Uterus (tissue), 2 donors: ENCODE results near the gene ADGRG6.

Experiments used
- CTCF ChIP-seq, 4 experiments: fragments of 200-600 bp in 2 of 4; fragments of 450-650 bp in 2 of 4; sonication (generic) in 2 of 4; IDR thresholded peaks; one replicate each; pipeline ENCODE4 v1.5.1; 2016 to 2019; ENCODE audit warnings: antibody characterized with exemption in 4 of 4, mild to moderate bottlenecking in 2 of 4, moderate library complexity in 1 of 4
- POLR2A ChIP-seq, 2 donors: fragments of 450-650 bp; IDR thresholded peaks; one replicate each; pipeline ENCODE4 v1.6.1; 2016; ENCODE audit warnings: antibody characterized with exemption in 2 of 2, mild to moderate bottlenecking in 1 of 2, moderate library complexity in 1 of 2

GRCh38 chr6:142404751-142405150 lies 102.9 kb downstream of the ADGRG6 start:
- TF ChIP-seq CTCF (IDR thresholded peaks at IDR 0.05) = no peak
- no peak for TF ChIP-seq POLR2A (IDR thresholded peaks at IDR 0.05)
